ENCODE results near the gene ADGRG3.

- no peak for TF ChIP-seq CTCF (IDR thresholded peaks at IDR 0.05 in 4 of 5, conservative IDR thresholded peaks at IDR 0.05 in 1 of 5)
- TF ChIP-seq POLR2A (IDR thresholded peaks at IDR 0.05) = no peak
These were observed 10.9 kb upstream of the ADGRG3 start for GRCh38 chr16:57657228-57657627.

All from gastrocnemius medialis (tissue), 4 donors.